GM21737 (cell line): Measurements from ENCODE around the gene CPED1.
"Not testable (repeated sequence)": the region's sequence is repeated elsewhere in the genome, so short reads cannot be mapped to it uniquely, and the experiment has no call there.

Source experiments
- ATAC-seq: cut with Tn5 transposase; IDR thresholded peaks from one replicate; pipeline ENCODE4 v1.9.1; 2021; ENCODE audit warnings: mild to moderate bottlenecking, moderate library complexity; ENCODE audit not compliant: unreplicated experiment

CPED1 gene

DNA sequence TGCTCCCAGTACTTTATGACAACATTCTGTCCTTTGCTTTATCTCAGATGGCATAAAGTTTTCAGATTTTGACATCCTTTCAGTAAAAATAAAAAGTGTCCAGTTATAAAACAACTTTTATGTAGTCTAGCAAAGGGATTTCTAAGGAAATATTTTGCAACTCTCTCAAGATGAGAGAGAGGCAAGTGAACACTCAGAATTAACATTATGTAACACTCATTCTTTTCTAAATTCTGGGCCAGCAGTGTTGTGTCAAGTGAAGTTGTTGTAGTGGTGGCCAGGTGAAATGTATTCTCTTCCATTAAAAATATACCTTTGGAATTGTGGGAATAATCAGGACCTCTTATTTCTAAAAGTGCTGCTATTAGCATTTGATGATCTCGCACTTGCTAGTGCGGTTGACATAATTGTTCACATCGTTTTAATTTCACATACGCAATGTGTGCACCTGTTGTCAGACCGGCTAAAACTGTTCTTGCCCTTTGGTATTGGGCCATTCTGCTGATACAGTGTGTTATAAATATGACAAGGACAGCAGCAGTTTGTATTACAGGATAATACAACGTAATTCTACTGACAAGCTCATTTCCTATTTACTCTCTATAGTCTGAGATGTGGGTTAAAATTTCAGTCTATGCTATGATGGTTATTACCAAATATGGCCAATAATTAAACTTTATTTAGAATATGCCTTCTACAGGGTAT is 23.8 kb downstream of the CPED1 start:
- ATAC-seq, result no peak

DNA sequence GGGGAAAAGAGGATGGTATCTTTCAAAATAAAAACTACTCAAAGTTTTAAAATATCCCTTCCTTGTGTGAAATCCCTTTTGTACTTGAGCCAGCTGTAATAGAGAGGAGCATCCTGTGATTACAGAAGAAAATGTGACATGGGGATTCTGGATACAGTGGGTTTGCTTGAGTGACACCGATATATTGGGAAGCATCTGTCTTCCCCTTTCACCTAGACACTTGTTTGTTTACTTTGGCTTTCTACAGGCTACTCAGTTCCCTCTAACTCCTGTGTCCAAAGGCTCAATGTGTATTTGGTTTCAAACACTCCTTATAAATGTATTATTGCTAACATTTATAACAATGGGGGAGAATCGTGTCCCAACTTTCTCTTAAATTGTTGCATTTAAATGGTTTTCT is 24.4 kb downstream of the CPED1 start:
- no peak for ATAC-seq

DNA sequence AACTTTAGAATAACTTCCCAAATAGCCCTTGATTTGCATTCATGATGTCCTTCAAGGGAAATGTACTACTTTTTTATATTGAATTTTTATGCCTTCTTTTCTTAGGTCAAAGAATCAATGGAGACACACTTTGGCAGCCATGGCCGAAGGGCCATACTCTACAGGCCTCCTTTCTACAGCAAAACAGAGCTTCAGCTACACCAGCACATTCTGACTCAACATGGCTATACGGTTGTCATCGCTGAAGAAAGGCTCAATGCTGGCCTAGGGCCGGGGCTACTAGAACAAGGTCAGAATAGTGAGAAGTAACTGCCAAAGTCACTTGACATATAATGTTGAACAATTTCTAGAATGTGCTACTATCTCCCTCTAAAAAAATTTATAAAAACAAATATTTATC is 27.0 kb downstream of the CPED1 start:
- no peak for ATAC-seq

DNA sequence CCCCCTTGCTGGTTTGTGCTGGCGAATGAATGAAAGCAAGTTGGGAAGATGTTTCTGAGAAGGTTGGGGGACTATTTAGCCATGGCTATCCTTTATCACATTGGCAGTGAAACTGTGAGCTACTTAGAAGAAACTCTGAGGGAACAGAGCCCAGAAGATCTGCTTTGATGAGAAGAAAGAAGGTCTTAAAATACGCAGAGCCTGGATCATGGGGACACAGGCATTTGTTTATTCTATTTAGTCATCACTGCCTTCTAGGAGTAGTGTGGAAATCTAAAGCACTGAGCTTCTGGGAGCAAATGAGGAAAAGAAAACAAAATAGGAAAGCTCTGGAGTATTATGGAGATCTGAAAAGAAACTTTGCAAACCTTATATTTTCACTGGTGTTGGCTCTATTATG is 28.5 kb downstream of the CPED1 start:
- ATAC-seq, result no peak

DNA sequence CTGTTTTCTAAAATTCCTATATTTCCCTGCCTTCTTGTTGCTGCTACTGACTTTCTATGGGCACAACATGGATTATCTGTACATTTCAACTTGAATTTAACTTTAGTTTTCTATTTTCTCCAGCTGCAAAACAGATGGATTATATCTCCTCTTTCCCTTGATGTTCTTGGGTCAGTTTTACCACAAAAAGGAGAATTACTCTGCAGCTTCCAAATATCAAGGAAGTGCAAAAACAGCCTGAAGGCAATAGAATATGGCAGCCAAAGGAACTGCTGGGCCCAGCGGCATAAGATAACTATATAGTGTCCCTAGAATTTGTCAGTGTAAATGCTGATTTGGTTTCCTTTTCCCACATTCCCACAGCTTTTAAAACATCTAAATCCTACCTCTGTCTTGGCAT is 29.1 kb downstream of the CPED1 start:
- no peak for ATAC-seq

DNA sequence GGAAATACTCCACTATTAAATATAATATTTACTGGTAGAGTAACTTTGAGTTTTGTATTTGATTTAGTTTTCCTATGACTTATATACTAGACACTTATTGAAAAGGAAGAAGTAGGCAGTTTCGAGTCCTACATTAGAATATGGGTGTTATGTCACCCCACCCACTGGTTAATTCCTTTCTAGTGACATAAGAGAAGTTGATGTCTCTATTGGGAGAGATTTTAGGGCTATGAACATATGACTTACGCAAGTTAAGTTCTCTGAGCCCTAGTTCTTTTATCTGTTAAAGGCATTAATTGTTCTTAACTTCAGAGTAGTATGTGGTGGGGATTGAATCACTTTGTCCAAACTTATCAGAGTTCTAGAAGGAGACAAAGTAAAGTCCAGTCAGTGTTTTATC is 30.5 kb downstream of the CPED1 start:
- ATAC-seq, result no peak

DNA sequence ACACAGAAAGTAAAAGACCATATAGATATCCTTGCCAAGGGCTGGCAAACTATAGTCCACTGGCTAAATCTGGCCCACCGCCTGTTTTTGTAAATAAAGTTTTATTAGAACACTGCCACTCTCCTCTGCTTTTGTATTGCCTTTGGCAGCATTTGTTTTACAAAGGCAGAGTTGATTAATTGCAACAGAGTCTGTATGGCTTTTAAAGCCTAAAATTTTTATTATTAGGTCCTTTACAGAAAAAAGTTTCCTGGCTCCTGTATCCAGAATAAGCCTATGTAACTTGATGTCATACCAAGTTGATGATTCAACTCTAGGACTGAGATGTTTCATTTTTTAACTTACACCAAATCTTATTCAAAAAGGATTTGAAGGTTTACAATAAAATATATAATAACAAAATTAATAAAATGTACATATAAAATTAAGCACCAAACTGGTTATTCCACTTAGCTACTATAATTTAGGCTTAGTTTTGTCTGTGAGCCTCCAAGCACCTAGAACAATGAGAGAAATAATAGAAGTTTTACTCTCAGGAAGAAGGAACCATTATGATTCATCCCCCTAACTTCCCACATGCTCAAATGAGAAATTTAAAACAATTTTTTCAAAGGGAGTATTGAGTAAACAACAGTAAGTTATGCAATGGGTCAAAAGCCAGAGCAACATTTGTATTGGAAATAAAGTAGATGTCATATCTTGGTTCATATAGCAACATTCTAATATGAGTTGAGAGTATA is 31.9 kb downstream of the CPED1 start:
- no peak for ATAC-seq

DNA sequence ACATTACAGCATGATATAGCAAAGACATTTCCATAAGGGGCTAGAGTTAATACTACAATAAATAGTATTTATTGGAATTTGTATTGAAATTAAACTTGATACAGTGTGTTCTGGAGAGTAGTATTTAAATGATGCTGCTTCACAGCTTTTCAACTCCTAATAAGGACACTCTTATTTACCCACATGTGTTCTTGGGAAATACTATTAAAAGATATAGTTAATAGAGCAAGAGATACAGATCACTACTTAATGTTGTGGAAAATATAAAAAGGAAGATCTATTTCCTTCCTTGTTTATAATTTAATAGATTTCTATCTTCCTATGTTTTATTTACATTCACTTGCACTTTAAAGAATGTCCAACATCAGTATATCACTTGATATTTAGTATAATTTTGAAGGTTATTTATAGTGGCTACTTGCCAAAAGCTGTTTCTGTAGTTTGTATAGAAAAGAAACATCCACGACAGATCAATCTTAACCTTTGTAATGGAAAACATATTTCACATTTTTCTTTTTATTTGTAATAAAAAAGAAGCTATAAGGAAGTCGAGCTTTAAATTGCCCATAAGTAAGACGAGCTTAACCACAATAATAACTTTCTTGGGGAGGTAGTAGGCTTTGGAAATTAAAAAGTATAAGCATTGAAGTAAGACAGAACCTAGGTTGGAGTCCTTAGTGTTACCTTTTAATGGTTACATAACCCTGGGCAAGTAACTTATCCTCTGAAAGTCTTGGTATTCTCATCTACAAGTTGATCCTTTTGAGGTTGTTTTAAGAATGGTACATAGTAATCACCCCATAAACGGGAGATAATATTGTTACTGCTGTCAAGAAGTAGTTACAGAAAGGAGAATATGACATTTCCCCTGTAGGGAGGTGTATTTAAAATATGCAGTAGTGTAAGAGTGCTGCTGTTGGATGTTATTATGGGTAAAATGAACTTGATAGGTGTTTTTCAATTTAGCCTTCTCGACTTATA is 32.8 kb downstream of the CPED1 start:
- ATAC-seq, result no peak

DNA sequence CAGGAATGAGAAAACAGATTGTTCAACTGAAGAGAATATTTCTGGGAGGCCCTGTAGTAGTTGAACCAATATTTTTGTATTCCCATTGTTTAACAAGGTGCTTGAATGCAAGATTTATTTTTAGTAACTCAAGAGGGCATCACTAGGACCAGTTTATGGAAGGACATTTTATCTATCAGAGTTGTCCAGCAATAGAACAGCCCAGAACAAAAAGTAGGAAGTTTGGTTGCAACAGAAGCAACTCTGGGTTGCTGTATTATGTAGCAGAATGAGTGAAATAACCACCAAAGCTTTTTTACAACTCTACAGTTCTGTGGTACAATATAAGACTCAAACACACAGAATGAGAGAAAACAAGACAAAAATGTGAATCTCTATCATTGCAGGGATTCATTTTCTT is 34.7 kb downstream of the CPED1 start:
- ATAC-seq, result no peak

DNA sequence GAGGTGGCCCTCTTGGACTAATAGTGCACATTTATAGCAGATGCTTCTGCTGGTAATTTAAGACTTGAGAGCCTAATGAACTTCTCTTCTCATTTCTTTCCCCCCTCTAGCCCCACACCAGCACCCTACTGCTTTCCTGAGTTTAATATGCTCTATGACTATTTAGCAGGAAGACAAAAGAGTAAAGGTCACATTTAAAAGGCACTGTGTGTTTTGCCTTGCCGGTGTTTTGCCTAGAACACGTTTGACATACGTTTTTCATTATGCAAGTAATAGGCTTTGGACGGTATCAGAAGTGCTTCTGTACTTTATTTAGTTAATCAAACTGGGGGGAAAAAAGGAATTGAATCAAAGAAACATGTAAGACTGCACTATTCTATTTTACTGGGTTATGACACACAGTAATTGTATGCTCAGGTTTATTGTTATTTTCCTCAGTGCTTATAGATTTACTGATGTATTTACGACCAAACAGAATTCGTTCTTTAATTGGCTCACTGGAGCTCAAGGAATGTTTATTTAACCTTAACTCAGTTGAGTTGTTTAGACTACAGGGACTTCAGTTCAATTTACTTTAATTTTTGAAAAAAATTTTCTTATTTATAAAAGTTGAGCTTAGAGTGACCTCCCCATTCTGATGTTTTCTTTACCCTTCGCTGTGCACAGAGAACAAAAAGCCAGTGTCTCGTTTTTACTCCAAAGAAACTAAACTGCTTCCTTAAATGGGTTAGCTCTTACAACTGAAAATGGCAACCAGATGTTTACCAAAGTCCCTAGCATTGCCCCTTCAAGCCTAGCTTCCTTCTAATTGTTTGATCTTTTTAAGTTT is 35.4 kb downstream of the CPED1 start:
- ATAC-seq, result no peak

DNA sequence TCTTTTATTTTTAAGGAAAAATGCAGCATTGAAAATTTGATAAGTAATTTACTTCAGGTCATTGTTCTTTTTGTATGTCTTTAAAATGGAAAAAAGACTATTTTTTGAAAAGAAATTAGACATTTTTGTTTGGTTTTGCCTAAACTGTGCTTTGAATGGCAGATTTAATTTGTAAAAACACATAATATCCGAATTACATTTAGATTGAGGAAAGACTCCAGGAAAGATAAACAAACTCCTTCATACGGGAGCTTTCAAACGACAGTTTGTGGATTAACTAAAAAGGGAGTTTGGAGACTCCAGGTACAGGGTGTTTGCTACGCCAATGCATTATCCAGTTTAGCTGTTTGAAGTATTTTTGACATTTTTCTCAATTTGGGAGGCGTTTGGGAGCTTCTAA is 36.1 kb downstream of the CPED1 start:
- no peak for ATAC-seq

DNA sequence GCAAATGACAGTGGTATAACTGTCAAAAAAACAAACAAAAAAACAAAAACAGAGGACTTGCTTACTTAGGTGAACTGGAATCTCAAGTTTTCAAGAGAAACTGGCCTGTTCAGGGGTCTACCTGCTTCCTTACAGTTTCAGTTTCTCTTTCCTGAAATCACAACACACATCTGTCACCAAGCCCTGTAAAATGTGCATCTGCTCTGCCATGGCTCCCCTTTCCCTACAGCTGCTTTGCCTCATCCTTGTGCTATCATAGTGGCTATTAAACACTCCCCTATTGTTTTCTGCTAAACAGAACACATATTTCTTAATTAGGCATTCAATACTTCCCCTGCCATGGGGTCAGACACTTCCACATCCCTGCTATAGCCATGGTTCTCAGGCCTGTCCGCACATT is 37.6 kb downstream of the CPED1 start:
- ATAC-seq, result no peak

DNA sequence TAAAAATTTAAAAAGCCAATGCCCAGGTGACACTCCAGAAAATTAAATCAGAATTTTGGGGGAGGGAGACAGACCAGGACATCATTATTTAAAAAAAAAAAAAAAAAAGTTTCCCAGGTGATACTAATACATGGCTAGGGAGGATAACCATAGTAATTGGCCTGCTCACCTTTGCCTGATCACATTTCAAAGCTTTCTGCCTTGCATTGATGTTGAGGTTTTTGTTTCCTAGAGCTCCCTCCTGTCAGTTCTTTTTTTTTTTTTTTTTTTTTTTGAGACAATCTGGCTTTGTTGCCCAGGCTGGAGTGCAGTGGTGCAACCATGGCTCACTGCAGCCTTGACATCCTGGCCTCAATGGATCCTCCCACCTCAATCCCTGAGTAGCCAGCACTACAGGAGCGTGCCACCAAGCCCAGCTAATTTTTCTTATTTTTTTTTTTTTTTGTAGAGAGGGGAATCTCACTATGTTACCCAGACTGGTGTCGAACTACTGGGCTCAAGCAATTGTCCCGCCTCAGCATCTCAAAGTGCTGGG is 38.1 kb downstream of the CPED1 start:
- ATAC-seq, result no peak

DNA sequence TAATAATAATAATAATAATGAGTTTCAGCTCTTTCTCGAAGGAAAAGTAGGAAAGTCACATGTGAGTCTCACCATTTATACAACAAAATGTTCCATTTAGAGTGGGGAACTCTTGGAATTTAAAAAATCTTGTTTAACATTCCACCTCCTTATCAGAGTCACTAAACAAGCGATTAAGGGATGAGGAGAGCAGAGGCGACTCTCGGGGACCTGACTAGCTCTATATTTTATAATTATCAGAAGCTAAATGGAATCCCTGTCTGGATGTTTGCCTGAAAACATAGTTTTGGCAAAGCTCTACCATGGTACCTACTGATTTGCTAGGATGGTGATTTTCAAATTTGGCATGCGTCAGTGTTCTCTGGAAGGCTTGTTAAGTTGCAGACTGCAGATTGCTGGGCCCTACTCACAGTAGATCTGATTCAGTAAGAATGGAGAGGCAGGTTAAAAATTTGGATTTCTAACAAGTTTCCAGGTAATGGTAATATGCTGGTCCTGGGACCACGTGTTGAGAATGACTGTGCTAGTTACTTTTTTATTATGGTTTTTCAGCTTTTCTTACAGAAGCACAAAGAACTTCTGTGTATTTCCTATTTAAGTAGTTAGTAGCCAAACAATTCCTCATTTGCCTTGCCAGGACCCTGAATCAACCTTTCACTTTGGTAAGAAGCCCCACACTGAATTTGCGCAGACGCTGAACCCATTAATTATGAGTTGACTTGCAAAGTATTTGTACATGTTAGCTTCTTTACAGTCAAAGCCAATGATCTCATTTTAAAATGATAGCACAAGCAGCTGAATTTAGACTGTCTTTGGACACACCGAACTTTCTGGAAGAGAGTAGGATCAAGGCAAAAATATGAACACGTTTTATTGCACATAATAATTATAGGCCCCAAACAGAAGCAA is 39.5 kb downstream of the CPED1 start:
- no peak for ATAC-seq

DNA sequence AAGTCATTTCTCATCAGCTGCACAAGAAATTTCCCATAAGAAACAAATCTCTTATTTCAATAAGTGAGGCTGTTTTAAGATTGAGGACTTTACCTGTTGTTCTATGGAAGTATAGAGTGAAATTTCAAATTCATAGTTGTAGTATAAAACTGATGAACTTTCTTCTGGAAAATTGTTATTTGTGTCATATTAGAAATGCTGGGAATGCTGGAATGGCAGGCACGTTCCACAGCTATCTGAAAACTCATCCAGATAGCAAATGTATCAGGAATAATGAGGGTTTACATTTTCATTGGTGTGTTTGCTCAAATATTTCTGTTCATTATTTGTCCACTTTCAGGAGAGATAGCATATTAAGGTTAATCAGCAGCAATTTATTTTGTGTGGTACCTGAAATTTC is 40.8 kb downstream of the CPED1 start:
- no peak for ATAC-seq

DNA sequence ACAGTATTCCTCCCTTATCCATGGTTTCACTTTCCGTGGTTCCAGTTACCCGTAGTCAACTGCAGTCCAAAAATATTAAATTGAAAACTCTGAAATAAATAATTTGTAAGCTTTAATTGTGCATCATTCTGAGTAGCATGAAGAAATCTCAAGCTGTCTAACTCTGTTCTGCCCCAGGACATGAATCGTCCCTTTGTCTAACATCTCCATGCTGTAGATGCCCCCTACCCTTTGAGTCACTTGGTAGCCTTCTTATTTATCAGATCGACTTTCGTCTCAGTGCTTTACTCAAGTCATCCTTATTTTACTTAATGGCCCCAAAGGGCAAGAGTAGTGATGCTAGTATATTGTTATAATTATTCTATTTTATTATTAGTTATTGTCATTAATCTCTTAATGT is 41.8 kb downstream of the CPED1 start:
- ATAC-seq, result no peak

DNA sequence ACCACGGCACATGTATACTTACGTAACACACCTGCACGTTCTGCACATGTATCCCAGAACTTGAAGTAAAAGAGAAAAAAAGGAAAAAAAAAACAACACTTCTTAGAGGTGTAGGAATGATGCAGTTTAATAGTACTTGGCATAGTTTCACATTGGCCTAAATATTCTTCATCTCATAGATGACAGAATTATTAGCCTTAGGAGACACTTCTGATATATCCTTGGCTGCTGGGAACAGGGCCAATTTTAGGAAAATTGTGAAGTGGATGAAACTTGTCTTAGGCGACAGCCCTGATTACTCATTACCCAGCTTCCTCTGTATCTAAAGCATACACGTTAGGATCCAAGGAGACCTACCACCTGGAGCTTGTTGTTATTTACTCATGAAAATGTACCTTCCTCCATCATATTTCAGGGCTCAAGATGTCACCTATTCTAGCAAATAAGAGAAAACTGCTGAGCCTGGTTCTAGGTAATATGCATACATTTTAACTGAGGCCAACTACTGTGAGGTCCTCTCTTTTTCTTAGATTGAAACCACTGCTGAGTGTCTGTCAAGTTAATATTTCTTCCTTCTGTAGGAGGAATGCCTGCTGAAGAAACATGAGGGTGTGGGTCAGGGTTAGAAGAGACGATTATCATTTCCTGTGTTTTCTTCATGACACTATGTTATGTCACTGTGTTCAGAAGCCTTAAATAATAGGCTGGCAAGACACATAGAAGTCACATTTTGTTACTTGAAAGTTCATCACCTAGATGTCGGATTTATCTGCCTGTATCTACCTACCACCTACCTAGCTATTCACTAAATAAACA is 44.3 kb downstream of the CPED1 start:
- ATAC-seq, result no peak

DNA sequence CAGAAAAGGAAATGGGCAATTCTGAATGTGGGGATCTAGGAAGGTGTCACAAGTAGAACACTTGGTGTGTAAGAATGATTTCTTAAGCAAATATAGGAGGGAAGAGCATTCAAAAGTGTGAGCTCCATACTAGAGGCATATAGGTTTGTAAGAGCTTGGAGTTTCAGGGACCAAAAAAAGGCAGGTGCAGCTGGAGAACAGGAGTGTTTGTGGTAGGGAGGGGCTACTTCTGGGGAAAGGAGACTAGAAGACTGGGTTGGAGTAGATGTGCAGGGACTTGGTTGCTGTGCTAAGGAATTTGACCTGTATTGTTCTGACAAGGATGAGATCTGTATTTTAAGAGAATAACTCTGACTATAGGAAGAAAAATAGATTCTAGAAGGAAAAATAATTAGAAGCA is 46.4 kb downstream of the CPED1 start:
- ATAC-seq, result no peak

DNA sequence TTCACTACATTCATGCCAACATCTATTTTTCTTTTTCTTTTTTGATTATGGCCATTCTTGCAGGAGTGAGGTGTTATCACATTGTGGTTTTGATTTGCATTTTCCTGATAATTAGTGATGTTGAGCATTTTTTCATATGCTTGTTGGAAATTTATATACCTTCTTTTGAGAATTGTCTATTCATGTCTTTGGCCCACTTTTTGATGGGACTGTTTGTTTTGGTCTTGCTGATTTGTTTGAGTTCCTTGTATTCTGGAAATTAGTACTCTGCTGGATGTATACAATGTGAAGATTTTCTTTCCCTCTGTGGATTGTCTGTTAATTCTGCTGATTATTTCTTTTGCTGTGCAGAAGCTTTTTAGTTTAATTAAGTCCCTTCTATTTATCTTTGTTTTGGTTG is 48.3 kb downstream of the CPED1 start:
- not testable (repeated sequence) for ATAC-seq
